WTC11 (cell line): ENCODE results near the gene SNX10.

Experiments used
- CTCF ChIP-seq: fragments of 200-600 bp; IDR thresholded peaks from 2 replicates; pipeline ENCODE4 v1.8.0; 2022; ENCODE audit warnings: antibody characterized with exemption
- HMGXB4 ChIP-seq: sonication (generic); formaldehyde crosslinking; IDR thresholded peaks from 2 replicates; pipeline ENCODE4 v1.8.1; 2023; ENCODE audit warnings: mild to moderate bottlenecking, moderate library complexity, missing genetic modification reagents
- MLX ChIP-seq: sonication (generic); formaldehyde crosslinking; IDR thresholded peaks from 2 replicates; pipeline ENCODE4 v1.8.1; 2023; ENCODE audit warnings: mild to moderate bottlenecking, missing genetic modification reagents, moderate library complexity
- ZNF121 ChIP-seq: sonication (generic); formaldehyde crosslinking; IDR thresholded peaks from 2 replicates; pipeline ENCODE4 v1.8.0; 2023; ENCODE audit warnings: missing genetic modification reagents

- TF ChIP-seq CTCF (no peak), ZNF121 (CRISPR knock-in tag) (no peak), HMGXB4 (CRISPR knock-in tag) (no peak), MLX (CRISPR knock-in tag) (no peak)
These were observed 28.0 kb downstream of the SNX10 start for GRCh38 chr7:26319636-26320035.
